Measurements from ENCODE around the gene HSF5.

- TF ChIP-seq CTCF (IDR thresholded peaks at IDR 0.05 in 4 of 5, conservative IDR thresholded peaks at IDR 0.05 in 1 of 5) (no peak), POLR2A (IDR thresholded peaks at IDR 0.05) (no peak)
Observed at GRCh38 chr17:58527306-58527705, 39.1 kb upstream of the HSF5 start.
